IPS-NIHi7 (cell line): ENCODE measurements around the gene RABGAP1L.
A peak's percentile ranks its signal among the peaks of the same experiment; 100 is the strongest.
"Not testable (repeated sequence)": the region's sequence is repeated elsewhere in the genome, so short reads cannot be mapped to it uniquely, and the experiment has no call there.

ENCODE experiments used
- DNase-seq: peaks from one replicate; pipeline ENCODE4 v3.0.0; 2012; ENCODE audit warnings: mixed read lengths; ENCODE audit errors: extremely low spot score

The RABGAP1L gene

DNA sequence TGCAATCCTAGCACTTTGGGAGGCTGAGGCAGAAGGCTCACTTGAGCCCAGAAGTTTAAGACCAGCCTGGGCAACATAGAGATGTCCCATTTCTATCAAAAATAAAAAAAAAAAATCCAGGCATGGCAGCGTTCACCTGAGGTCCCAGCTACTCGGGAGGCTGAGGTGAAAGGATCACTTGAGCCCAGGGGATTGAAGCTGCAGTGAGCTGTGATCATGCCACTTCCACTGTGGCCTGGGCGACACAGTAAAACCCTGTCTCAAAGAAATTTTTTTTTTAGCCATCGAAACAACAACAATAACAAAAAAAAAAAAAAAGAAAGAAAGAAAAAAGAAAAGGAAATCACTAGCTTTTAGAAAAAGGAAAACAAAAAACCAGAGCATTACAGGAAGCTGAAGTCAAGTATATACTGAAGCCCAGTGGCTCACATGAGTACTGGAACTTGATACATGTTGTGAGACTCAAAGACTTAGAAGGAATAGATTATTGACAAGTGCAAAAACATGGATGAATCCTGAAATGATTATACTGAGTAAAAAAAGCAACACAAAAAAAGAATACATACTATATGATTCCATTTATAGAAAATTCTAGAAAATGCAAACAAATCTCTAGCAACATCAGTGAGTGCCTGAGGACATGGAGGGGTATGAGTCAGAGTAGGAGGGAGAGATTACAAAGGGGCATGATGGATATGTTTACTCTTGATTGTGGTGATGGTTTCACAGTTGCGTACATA is 6.1 kb upstream of the RABGAP1L start:
- DNase-seq: no peak

DNA sequence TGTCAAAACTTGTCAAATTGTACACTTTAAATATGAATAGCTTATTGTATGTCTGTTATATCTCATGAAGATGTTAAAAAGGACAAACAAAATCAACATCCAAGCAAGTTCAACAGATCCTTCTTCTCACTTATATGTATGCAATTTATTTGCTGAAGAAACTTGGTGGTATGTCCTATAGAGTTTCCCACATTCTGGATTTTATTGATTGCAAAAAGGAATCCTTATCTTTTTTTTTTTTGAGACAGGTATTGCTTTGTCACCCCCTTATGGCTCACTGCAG is 5.6 kb upstream of the RABGAP1L start:
- no peak for DNase-seq

DNA sequence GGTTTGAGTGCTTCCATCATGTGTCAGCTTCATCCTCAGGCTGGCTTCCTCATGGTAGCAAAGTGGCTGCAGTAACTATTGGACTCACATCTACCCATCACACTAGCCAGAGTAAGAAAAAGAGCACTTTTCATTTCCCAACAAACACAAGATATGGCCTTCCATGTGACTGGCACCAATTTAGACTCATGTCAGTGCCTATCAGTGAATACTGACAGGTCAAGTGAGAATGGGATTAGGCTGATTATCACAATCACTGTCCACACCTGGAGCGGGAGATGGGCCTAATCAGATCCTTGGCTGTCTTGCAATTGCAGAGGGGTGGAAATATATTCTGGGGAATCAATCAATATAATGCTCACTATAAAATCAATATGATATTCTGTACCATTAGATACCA is 2.9 kb upstream of the RABGAP1L start:
- no peak for DNase-seq

DNA sequence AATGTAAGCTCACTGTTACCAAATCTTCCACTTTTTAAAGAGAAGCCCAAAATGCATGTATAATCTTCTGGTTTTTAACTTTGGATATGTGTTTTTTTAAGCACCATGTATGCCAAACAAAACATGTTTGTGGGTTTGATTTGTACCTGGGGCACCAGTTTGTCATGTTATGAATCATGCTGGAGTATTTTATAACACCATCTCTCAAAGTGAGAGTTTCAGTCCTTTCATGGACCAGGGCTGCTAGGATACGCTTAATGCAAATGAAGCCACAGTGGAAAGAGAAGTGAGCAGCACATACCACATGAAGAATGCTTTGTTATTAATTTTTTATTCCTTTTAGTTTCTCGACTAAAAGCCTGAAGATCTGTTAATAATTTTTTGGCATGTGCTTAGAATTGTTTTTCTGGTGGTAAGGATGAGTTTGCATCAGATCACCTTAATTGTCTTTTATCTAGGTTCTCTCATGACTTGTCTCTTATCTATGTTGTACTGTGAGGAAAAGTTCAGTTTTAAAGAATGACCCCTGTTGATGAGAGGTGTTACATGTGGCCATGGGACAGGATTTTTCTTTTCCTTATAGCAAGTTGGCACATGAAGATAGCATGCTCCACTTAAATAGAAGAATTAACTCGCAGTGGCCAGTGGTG is 2.0 kb upstream of the RABGAP1L start:
- no peak for DNase-seq

DNA sequence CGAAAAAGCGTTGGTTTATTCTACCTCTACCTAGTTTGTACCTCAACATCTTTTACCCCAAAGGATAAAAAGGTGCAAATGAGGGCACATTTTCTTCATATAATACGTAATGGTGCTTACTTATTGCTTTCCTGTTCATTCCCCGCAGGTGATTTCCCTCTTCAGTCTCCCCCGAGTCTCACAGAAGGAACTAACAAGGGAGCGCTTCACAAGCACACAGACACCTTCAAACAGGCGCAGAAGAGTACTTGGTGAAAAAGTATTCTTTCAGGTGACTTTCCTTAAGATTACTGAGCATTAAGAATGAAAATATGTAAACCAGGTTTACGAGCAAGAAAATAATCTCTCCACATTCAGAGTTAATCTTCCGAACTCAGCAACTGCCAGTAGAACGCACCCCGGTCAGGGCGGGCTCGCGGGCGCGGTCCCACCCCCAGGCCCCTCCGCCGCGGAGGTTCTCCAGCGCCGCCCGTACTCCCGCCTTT is 511 bp upstream of the RABGAP1L start:
- peak; percentile 11 for DNase-seq

DNA sequence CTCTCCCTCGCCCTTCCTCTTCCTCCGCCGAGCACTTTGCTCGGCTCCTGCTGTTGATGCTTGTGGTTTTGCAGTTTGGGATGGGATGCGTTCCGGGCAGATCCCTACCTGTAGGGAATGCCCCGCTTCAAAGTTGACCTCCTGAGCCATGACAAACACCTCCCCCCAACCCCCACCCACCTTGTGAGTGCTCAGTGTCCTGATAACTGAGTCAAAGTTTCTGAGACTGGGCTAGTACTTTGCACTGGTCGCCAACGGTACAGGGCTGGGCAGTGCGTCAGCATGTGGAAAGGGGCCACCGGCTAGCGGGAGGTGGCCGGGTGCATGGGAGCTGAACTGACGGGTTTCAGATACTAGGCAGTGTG is 771 bp downstream of the RABGAP1L start:
- DNase-seq: peak; percentile 45

DNA sequence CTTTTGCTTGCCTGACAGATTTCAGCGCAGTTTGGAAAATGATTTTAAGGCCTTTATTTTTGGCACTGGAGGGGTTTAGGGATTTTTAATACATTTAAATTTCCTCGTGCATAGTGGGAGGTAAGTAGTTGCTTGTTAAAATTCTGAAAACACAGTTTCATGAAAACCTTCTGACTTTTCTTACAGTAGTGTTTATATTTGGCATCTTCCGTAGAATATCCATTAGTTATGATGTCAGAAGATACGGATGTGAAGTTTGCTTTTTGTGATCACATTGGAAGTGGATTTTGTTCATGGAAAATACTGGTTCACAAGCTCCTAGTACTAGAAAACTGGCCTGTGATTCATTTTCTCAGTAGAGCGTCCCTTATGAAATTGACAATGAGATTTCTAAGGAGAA is 1.3 kb downstream of the RABGAP1L start:
- DNase-seq: no peak

DNA sequence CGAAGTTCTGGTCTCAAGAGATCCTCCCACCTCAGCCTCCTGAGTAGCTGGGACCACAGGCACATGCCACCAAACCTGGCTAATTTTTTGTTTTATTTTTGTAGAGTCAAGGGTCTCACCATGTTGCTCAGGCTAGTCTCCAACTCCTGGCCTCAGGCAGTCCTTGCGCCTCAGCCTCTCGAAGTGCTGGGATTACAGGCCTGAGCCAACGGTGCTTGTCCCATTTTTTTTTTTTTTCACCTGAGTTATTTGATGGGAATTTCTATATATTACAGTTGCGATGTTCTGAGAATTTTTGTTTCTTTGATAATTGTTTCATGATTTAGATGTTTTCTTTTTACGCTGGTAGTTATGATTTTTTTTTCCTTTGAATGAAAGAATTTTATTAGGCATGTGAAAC is 2.5 kb downstream of the RABGAP1L start:
- no peak for DNase-seq

DNA sequence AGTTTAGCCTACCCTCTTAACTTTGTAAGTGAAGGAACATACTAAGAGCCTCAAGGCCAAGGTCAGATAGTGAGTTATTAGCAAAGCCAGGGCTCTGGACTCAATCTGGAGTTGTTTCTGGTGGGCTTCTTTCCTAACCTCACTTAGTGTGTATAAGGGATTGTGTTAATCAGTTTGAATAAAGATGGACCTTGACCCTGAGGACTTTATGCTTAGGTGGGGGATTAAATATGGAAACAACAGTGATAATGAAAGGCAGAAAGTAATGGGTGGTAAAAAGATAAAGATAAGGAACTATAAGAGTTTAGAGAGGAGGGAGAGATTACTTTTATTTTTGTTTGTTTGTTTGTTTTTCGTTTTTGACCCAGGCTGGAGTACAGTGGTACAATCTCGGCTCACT is 5.5 kb downstream of the RABGAP1L start:
- DNase-seq: no peak

DNA sequence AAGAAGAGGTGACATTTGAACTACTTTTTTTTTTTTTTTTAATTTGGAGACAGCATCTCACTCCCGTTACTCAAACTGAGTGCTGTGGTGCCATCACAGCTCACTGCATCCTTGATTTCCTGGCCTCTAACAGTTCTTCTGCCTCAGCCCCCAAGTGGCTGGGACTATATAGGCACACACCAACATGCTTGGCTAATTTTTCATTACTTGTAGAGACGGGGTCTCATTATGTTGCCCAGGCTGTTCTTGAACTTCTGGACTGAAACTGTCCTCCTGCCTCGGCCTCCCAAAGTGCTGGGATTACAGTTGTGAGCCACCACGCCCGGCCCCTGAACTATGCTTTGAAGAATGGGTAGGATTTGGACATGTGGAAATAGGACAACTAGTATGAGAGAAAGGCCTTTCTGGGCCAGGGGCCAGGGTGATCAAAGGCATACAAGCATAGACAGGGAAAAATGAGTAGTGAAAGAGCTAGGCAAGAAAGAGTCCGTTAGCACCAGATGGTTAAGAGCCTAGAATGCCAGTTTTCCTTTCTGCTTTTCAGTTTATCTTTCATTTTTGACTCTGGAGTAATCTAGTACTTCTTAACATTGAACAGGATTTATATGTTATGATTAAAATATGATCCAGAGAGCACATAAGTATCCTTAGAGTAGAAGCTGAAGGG is 6.3 kb downstream of the RABGAP1L start:
- DNase-seq: no peak

DNA sequence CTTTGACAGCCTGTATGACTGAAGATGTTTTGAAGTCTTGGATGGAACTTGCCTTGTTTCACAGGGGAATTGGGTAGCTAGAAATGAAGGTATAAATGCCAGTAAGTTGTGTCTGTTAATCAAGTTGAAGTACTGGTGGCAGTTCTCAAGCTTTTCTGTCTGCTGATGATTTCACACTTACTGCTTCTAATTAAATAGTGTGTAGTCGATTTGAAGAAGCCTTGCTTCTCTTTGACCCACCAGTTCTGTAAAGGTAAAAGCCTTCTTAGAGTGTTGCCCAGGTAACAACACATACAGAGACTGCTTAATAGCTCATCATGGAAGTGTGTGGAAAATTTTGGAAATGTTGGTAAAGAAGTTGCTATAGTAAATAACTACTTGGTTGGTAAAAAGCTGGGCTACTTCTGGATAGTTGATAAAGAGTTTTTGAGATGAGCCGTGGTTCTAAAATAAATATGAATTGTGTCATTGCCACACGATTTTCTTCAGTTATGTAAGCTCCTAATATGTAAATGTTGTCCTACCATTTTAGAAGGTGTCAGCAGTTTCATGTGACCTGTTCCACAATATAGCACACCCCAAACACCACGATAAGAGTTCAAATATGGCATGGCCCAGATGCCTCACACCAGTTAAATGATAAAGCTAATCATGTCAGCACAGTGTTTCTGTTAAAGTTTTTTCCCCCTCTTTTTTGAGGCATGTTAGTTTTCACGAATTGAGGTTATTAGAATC is 7.4 kb downstream of the RABGAP1L start:
- no peak for DNase-seq

DNA sequence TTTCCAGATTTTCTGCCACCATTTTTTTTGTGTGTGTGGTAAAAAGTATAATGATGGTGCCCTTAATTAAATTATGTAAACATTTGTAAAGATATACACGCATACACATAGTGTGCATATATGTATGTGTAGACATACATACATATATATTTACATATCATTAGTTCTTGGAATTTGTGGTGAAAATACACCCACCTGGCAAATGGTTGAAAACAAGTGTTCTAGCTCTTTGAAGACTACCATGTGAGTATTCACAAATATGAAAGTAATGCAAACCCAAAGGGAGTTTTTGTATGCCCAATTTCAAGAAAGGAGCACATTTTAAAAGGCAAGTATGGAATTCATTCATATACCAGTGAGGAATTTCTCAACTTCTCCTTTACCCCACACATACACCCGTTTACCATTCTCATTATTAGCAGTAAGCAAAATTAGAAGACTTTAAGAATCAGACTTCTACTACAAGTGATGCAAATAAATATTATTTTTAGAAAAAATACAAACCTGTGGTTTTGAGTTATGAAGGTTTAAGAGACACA is 8.0 kb downstream of the RABGAP1L start:
- no peak for DNase-seq

DNA sequence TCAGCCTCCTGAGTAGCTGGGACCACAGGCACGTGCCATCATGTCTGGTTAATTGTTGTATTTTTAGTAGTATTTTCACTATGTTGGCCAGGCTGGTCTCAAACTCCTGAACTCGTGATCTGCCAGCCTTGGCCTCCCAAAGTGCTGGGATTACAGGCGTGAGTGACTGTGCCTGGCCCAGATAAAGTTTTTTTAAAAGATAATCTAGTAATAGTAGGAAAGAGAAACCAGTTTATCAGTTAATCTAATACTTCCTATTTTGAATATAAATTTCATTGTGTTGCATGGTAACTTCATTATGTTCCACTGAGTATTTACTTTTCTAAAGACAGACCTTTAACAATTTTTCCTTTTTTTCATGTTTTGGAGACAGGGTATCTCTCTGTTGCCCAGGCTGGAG is 10.0 kb downstream of the RABGAP1L start:
- DNase-seq: no peak

DNA sequence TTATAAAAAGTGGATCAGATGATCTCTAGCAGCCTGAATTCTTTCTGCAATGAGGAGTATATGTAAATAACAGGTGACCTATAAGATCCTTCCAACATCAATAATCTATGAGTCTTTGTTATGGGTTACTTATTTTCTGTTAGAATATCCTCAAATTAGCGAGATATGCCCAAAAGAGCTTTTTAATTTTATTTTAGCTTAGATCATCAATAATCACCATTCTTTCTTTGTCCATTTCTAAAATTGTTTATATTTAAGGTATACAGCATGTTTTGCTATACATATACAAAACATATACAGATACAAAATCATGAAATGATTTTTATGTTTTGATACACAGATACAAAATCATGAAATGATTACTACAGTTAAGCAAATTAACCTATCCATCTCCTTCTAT is 11.8 kb downstream of the RABGAP1L start:
- no peak for DNase-seq

DNA sequence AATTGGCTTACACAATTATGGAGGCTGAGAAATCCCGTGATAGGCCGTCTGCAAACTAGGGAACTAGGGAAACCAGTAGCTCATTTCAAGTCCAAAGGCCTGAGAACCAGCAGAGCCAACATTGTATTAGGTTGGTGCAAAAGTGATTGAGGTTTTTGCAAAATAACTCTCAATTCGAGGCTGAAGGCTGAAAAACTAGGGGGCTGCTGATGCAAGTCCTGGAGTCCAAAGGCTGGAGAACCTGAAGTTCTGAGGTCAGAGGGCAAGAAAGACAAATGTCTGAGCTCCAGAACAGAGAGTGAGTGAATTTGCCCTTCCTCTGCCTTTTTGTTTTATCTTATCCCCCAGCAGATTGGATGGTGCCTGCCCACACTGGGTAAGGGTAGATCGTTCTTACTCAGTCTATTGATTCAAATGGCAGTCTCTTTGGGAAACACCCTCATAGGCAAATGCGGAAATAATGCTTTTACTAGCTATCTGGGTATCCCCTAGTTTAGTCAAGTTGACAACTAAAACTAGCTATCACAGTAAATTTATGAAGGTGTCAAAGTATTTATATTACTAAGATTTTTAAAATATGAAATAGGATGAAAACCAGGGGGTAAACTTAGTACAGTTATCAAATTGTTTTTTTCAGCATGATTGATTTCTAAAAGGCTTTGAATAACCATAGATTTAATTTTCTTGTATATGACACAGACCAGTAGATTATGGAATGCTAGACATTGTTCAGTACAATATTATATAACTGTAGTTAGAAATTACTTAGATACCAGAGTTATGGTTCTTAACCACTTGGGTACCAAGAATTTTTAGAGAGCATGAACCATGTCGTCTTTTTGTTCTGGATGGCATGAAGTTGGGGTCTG is 15.4 kb downstream of the RABGAP1L start:
- no peak for DNase-seq

DNA sequence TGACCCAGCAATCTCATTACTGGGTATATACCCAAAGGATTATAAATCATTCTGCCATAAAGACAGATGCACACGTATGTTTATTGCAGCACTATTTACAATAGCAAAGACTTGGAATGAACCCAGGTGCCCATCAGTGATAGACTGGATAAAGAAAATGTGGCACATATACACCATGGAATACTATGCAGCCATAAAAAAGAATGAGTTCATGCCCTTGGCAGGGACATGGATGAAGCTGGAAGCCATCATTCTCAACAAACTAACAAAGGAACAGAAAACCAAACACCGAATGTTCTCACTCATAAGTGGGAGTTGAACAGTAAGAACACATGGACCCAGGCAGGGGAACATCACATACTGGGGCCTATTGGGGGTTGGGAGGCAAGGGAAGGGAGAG is 19.1 kb downstream of the RABGAP1L start:
- DNase-seq: not testable (repeated sequence)

DNA sequence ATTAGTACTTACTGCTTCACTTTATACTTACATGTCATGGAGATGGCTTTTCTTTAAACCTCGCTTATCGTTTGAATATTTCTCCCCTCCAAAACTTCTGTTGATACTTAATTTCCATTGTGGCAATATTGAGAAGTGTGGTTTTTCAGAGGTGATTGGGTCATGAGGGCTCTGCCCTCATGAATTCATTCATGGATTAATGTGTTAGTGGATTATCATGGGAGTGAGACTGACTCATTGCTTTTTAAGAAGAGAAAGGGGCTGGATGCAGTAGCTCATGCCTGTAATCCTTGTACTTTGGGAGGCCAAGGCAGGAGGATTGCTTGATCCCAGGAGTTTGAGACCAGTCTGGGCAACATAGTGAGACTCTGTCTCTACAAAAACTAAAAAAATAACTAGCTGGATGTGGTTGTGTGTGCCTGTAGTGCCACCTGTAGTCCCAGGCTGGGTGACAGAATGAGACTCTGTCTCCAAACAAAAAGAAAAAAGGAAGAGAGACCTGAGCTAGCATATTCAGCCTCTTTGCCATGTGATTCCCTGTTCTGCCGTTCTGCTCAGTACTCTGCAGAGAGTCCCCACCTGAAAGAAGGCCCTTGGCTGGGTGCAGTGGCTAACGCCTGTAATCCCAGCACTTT is 30.2 kb downstream of the RABGAP1L start:
- no peak for DNase-seq

DNA sequence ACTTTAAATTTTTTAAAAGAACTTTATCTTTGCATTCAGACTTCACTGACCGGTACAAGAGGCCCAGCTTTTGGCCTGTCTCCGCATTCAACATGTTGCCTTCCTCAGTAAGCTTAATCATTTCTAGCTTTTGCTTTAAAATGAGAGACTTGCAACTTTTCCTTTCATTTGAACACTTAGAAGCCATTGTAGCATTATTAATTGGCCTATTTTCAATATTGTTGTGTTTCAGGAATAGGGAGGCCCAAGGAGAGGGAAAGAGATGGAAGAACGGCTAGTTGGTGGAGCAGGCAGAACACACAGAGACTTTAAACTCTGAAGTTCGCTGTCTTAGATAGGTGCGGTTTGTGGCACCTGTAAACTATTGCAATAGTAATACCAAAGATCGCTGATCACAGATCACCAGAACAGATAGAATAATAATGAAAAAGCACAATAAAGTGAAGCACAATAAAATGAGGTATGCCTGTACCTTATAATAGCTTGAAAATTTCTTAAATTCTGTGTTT is 31.4 kb downstream of the RABGAP1L start:
- DNase-seq: no peak

DNA sequence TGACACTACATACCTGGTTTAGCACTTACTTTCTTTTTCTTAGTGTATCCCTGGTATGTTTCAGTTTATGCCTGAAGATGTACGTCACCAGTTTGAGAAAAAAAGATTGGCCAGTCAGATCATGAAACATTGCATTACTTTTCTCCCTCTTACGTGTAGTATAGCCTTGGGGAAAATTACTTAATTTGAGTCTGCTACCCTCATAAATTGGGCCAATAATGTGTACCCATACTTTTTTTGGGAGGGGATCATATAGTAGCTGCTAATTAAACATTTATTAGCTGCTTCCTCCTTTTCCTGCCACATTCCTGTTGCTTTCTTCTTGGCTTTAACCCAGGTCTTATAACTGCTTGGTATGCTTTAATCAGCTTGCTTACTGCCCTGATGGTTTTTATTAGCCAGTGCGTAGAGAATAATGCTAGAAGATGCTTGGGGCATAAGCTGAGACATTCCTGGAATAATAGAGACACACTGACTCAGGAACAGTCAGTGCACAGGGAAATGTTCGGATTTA is 32.1 kb downstream of the RABGAP1L start:
- DNase-seq: no peak

DNA sequence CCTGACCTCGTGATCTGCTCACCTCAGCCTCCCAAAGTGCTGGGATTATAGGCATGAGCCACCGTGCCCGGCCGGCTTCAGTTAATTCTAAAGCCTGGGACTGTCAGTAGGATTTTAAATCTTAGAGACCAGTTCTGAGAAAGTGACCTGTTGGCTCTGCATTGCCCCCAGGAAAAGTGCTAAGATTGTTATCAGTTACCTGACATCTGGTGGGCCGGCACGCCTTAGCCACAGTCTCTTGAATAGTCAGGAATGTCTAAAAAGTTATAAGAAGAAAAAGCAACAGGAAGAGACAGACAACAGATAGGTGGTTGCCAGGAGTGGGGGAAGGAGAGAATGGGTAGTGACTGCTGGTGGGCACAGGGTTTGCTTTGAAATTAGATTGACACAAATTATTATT is 35.1 kb downstream of the RABGAP1L start:
- no peak for DNase-seq
